ENCODE data around the gene IGFBP2. TPM values are rescaled to one million over a fixed set of nuclear protein-coding genes. Genes with fewer than 3 reads are reported as not detected.

Gene IGFBP2
- total and polyA plus RNA-seq, 8 donors, result 28.2 to 133 (median 111) TPM

- no peaks in the 10 kb centered on the region for H3K4me1 ChIP-seq
- no peaks in the 10 kb centered on the region for H3K36me3 ChIP-seq
- intact Hi-C loops (cut with DNase I), result no loop called here
- no peaks in the 10 kb centered on the region for H3K27me3 ChIP-seq
- no peak for TF ChIP-seq CTCF (IDR thresholded peaks at IDR 0.05)
- H3K27ac ChIP-seq, result no peak overlapping the region
- ATAC-seq (no peak), DNase-seq (no peak)
- no peaks in the 10 kb centered on the region for H3K9me3 ChIP-seq
- H3K4me3 ChIP-seq, result no peak overlapping the region
These were observed 43.4 kb downstream of the IGFBP2 start for GRCh38 chr2:216676630-216677029.

- H3K9me3 ChIP-seq, result no peaks in the 10 kb centered on the region
- no peak overlapping the region for H3K27ac ChIP-seq
- H3K27me3 ChIP-seq, result no peaks in the 10 kb centered on the region
- H3K4me1 ChIP-seq, result peaks cover 5 to 7% of the 10 kb centered on the region in 2 donors
- no peak for ATAC-seq
- H3K4me3 ChIP-seq, result no peak overlapping the region
- DNase-seq, result no peak
- intact Hi-C loops (cut with DNase I), result no loop called here
- TF ChIP-seq CTCF (IDR thresholded peaks at IDR 0.05), result no peak
- H3K36me3 ChIP-seq, result no peaks in the 10 kb centered on the region
These were observed 44.3 kb downstream of the IGFBP2 start for GRCh38 chr2:216677439-216678097.

- intact Hi-C loops (cut with DNase I), result no loop called here
- Histone ChIP-seq H3K4me1 (peaks cover 5 to 7% of the 10 kb centered on the region in 2 donors), H3K27me3 (peaks cover 0 to 3% of the 10 kb centered on the region in 2 donors), H3K9me3 (no peaks in the 10 kb centered on the region), H3K4me3 (no peak overlapping the region), H3K36me3 (no peaks in the 10 kb centered on the region), H3K27ac (no peak overlapping the region)
- DNase-seq (no peak), ATAC-seq (no peak)
- TF ChIP-seq CTCF (IDR thresholded peaks at IDR 0.05), result no peak
These were observed 44.9 kb downstream of the IGFBP2 start for GRCh38 chr2:216678098-216678465.

- no peaks in the 10 kb centered on the region for H3K36me3 ChIP-seq
- intact Hi-C loops (cut with DNase I), result no loop called here
- H3K9me3 ChIP-seq, result no peaks in the 10 kb centered on the region
- DNase-seq (no peak), ATAC-seq (no peak)
- no peak overlapping the region for H3K27ac ChIP-seq
- TF ChIP-seq CTCF (IDR thresholded peaks at IDR 0.05), result no peak
- peaks cover 5 to 7% of the 10 kb centered on the region in 2 donors for H3K4me1 ChIP-seq
- no peak overlapping the region for H3K4me3 ChIP-seq
- peaks cover 0 to 8% of the 10 kb centered on the region in 2 donors for H3K27me3 ChIP-seq
These were observed 45.8 kb downstream of the IGFBP2 start for GRCh38 chr2:216678813-216679657.

- peaks cover 0 to 8% of the 10 kb centered on the region in 2 donors for H3K27me3 ChIP-seq
- peaks cover 5 to 7% of the 10 kb centered on the region in 2 donors for H3K4me1 ChIP-seq
- no peak for ATAC-seq
These were observed 46.4 kb downstream of the IGFBP2 start for GRCh38 chr2:216679658-216680024.

More at GRCh38 chr2:216679658-216680024, 46.4 kb downstream of the IGFBP2 start:
- peak in 1 of 4 donors; percentile 80 for DNase-seq
- no peak overlapping the region for H3K4me3 ChIP-seq
- H3K9me3 ChIP-seq, result no peaks in the 10 kb centered on the region
- no peak for TF ChIP-seq CTCF (IDR thresholded peaks at IDR 0.05)
- intact Hi-C loops (cut with DNase I), result loop anchor here in 1 of 2 donors (5.0 kb wide), 1 partner anchor 833 kb away; no protein-coding TSS in a partner anchor
- no peaks in the 10 kb centered on the region for H3K36me3 ChIP-seq
- H3K27ac ChIP-seq, result no peak overlapping the region
